ENCODE measurements around the gene CYP17A1. TPM values are rescaled to one million over a fixed set of nuclear protein-coding genes. Genes with fewer than 3 reads are reported as not detected.
"Not testable (repeated sequence)": the region's sequence is repeated elsewhere in the genome, so short reads cannot be mapped to it uniquely, and the experiment has no call there.

Gene CYP17A1
- polyA plus RNA-seq, 1 donor from 2014 or later = not detected

- Histone ChIP-seq H3K36me3 (ENCODE audit: insufficient read depth, low read length) (no peaks in the 10 kb centered on the region), H3K4me2 (ENCODE audit: low read length) (no peak overlapping the region), H3F3A (ENCODE audit: insufficient read depth, low read length, poor library complexity, severe bottlenecking) (no peaks in the 10 kb centered on the region), H3K9me3 (ENCODE audit: low read length) (peaks cover 6% of the 10 kb centered on the region), H3K27ac (ENCODE audit: low read length) (no peak overlapping the region), H3K4me3 (ENCODE audit: low read length) (no peak overlapping the region), H3K79me2 (replicated peaks; ENCODE audit: insufficient read depth, low read length) (no peaks in the 10 kb centered on the region), H2AFZ (ENCODE audit: low read depth, low read length) (no peak overlapping the region), H4K20me1 (ENCODE audit: insufficient read depth) (no peaks in the 10 kb centered on the region), H3K9me2 (ENCODE audit: insufficient read depth, low read length) (no peaks in the 10 kb centered on the region), H3K9ac (ENCODE audit: low read length) (no peak overlapping the region), H3K27me3 (ENCODE audit: insufficient read depth, low read depth, low read length) (no peaks in the 10 kb centered on the region)
- no peak for TF ChIP-seq EP300 (conservative IDR thresholded peaks at IDR 0.05; ENCODE audit: poor library complexity, severe bottlenecking)
- TF ChIP-seq SMC3 (conservative IDR thresholded peaks at IDR 0.05; ENCODE audit: poor library complexity) = no peak
- no peak for TF ChIP-seq EZH2 (IDR thresholded peaks at IDR 0.05; ENCODE audit: borderline replicate concordance, insufficient read depth, low read length, poor library complexity, severe bottlenecking)
- TF ChIP-seq MXI1 (conservative IDR thresholded peaks at IDR 0.05; ENCODE audit: poor library complexity, severe bottlenecking) = no peak
- TF ChIP-seq REST (IDR thresholded peaks at IDR 0.05; ENCODE audit: borderline replicate concordance) = no peak
- TF ChIP-seq, protein P1, sequence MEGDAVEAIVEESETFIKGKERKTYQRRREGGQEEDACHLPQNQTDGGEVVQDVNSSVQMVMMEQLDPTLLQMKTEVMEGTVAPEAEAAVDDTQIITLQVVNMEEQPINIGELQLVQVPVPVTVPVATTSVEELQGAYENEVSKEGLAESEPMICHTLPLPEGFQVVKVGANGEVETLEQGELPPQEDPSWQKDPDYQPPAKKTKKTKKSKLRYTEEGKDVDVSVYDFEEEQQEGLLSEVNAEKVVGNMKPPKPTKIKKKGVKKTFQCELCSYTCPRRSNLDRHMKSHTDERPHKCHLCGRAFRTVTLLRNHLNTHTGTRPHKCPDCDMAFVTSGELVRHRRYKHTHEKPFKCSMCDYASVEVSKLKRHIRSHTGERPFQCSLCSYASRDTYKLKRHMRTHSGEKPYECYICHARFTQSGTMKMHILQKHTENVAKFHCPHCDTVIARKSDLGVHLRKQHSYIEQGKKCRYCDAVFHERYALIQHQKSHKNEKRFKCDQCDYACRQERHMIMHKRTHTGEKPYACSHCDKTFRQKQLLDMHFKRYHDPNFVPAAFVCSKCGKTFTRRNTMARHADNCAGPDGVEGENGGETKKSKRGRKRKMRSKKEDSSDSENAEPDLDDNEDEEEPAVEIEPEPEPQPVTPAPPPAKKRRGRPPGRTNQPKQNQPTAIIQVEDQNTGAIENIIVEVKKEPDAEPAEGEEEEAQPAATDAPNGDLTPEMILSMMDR (IDR thresholded peaks at IDR 0.05; ENCODE audit: poor library complexity, severe bottlenecking) = no peak
- no peak for TF ChIP-seq TAF1 (IDR thresholded peaks at IDR 0.05; ENCODE audit: low read depth)
- no peak for TF ChIP-seq POLR2AphosphoS5 (IDR thresholded peaks at IDR 0.05)
- TF ChIP-seq RAD21 (conservative IDR thresholded peaks at IDR 0.05) = no peak
Observed at GRCh38 chr10:102822222-102822621, 15.0 kb downstream of the CYP17A1 start.

- not testable (repeated sequence) for H3K9ac ChIP-seq (ENCODE audit: low read length); H3K79me2 ChIP-seq (replicated peaks; ENCODE audit: insufficient read depth, low read length); H4K20me1 ChIP-seq (ENCODE audit: insufficient read depth); H3K4me2 ChIP-seq (ENCODE audit: low read length); H3F3A ChIP-seq (ENCODE audit: insufficient read depth, low read length, poor library complexity, severe bottlenecking); H3K27me3 ChIP-seq (ENCODE audit: insufficient read depth, low read depth, low read length); H3K9me2 ChIP-seq (ENCODE audit: insufficient read depth, low read length); H3K4me3 ChIP-seq (ENCODE audit: low read length); H3K9me3 ChIP-seq (ENCODE audit: low read length); H3K36me3 ChIP-seq (ENCODE audit: insufficient read depth, low read length); H3K27ac ChIP-seq (ENCODE audit: low read length); H2AFZ ChIP-seq (ENCODE audit: low read depth, low read length)
Observed at GRCh38 chr10:102820008-102820407, 17.2 kb downstream of the CYP17A1 start.

DNA sequence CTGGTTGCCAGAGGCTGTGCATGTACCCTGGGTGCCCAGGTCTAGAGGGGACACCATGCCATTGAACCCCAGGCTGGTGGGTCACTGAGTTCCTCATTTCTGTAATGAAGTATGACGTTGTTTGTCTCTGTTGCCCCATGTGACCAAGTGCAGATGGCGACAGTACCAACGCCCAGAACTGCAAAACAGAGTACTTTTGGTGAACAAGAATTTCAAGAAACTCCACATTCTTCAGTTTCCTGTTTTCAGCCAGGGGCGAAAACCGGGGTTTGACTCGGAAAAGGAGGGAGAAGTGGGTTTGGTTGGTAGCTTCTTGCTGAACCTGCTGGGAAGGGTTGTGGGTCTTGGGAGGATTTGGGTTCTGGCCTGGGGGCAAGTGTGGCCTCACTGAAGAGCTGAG, 18.2 kb downstream of the CYP17A1 start:
- Histone ChIP-seq H3F3A (ENCODE audit: insufficient read depth, low read length, poor library complexity, severe bottlenecking) (no peaks in the 10 kb centered on the region), H3K27ac (ENCODE audit: low read length) (no peak overlapping the region), H4K20me1 (ENCODE audit: insufficient read depth) (no peaks in the 10 kb centered on the region), H3K4me3 (ENCODE audit: low read length) (no peak overlapping the region), H3K9ac (ENCODE audit: low read length) (no peak overlapping the region), H3K4me2 (ENCODE audit: low read length) (no peak overlapping the region), H2AFZ (ENCODE audit: low read depth, low read length) (no peak overlapping the region), H3K9me2 (ENCODE audit: insufficient read depth, low read length) (no peaks in the 10 kb centered on the region), H3K36me3 (ENCODE audit: insufficient read depth, low read length) (no peaks in the 10 kb centered on the region), H3K9me3 (ENCODE audit: low read length) (no peaks in the 10 kb centered on the region), H3K27me3 (ENCODE audit: insufficient read depth, low read depth, low read length) (no peaks in the 10 kb centered on the region), H3K79me2 (replicated peaks; ENCODE audit: insufficient read depth, low read length) (no peaks in the 10 kb centered on the region)
- TF ChIP-seq, protein P1 (IDR thresholded peaks at IDR 0.05; ENCODE audit: poor library complexity, severe bottlenecking) = no peak
- TF ChIP-seq TAF1 (IDR thresholded peaks at IDR 0.05; ENCODE audit: low read depth) (no peak), MXI1 (conservative IDR thresholded peaks at IDR 0.05; ENCODE audit: poor library complexity, severe bottlenecking) (no peak), REST (IDR thresholded peaks at IDR 0.05; ENCODE audit: borderline replicate concordance) (no peak), POLR2AphosphoS5 (IDR thresholded peaks at IDR 0.05) (no peak), EP300 (conservative IDR thresholded peaks at IDR 0.05; ENCODE audit: poor library complexity, severe bottlenecking) (no peak)

All from neural cell (in vitro differentiated cells).